OCI-LY7 (cell line): ENCODE measurements around the gene MTERF4. TPM values are rescaled to one million over a fixed set of nuclear protein-coding genes. Genes with fewer than 3 reads are reported as not detected.

Experiments used
- BruUV-seq: library from RNA; stranded (reverse); fragments of 400-500 nt; replicated peaks from 2 replicates; lab custom pipeline; 2021; lab: Mats Ljungman, UMichigan
- CTCF ChIA-PET: fragments of 300-600 bp; sonication (Branson Sonifier 250); formaldehyde crosslinking; loops from one replicate; lab custom pipeline; 2022; ENCODE audit warnings: antibody characterized with exemption; ENCODE audit not compliant: unreplicated experiment; lab: Charles Lee
- POLR2A ChIA-PET: fragments of 300-600 bp; sonication (Branson Sonifier 250); formaldehyde crosslinking; loops from one replicate; lab custom pipeline; 2022; ENCODE audit warnings: antibody characterized with exemption; lab: Charles Lee
- DNase-seq: peaks from one replicate; pipeline ENCODE4 v3.0.0-alpha.2; 2015; ENCODE audit warnings: low spot score
- H2AFZ ChIP-seq: fragments of 200-600 bp; sonication (generic), shearing (Covaris generic); 2 replicates; pipeline ENCODE4 v1.6.1; 2014; ENCODE audit warnings: mild to moderate bottlenecking, antibody characterized with exemption, low read length, moderate library complexity
- H3K27ac ChIP-seq: fragments of 200-600 bp; sonication (generic); 2 replicates; pipeline ENCODE4 v1.5.1; 2014; ENCODE audit warnings: mixed run types, low read depth, mild to moderate bottlenecking, moderate library complexity, low read length, inconsistent platforms; ENCODE audit not compliant: poor library complexity, severe bottlenecking
- H3K36me3 ChIP-seq: fragments of 200-600 bp; sonication (generic); 2 replicates; pipeline ENCODE4 v1.6.1; 2014; ENCODE audit warnings: mild to moderate bottlenecking, antibody characterized with exemption, low read length, moderate library complexity, mixed read lengths; ENCODE audit not compliant: insufficient read depth
- H3K4me1 ChIP-seq: fragments of 200-600 bp; sonication (generic); 2 replicates; pipeline ENCODE4 v1.5.1; 2014; ENCODE audit warnings: mild to moderate bottlenecking, low read length; ENCODE audit not compliant: insufficient read depth, poor library complexity, severe bottlenecking
- H3K4me2 ChIP-seq: fragments of 200-600 bp; sonication (generic); 2 replicates; pipeline ENCODE4 v1.6.1; 2014; ENCODE audit warnings: mild to moderate bottlenecking, low read length
- H3K4me3 ChIP-seq: fragments of 200-600 bp; sonication (generic); 2 replicates; pipeline ENCODE4 v1.5.1; 2014; ENCODE audit warnings: mild to moderate bottlenecking, low read depth, low read length; ENCODE audit not compliant: poor library complexity, severe bottlenecking
- H3K79me2 ChIP-seq: fragments of 200-600 bp; sonication (generic); 2 replicates; pipeline ENCODE4 v1.6.1; 2016; ENCODE audit warnings: low read depth, mild to moderate bottlenecking, low read length, moderate library complexity, mixed read lengths; ENCODE audit not compliant: insufficient read depth
- H3K9me2 ChIP-seq: fragments of 200-600 bp; sonication (generic); 2 replicates; pipeline ENCODE4 v1.6.1; 2016; ENCODE audit warnings: mild to moderate bottlenecking, low read length, mixed read lengths; ENCODE audit not compliant: insufficient read depth
- H3K9me3 ChIP-seq: fragments of 200-600 bp; sonication (generic); 2 replicates; pipeline ENCODE4 v1.6.1; 2014; ENCODE audit warnings: mild to moderate bottlenecking, mixed run types, low read length, mixed read lengths
- H4K20me1 ChIP-seq: fragments of 200-600 bp; sonication (generic); 2 replicates; pipeline ENCODE4 v1.6.1; 2014; ENCODE audit warnings: mild to moderate bottlenecking, antibody characterized with exemption, low read length, moderate library complexity, mixed read lengths; ENCODE audit not compliant: insufficient read depth
- EZH2phosphoT487 ChIP-seq: fragments of 200-600 bp; sonication (generic); IDR thresholded peaks from 2 replicates; pipeline ENCODE4 v1.6.1; 2018; ENCODE audit warnings: low read depth, borderline replicate concordance, mild to moderate bottlenecking, mixed run types, antibody characterized with exemption, low read length, moderate library complexity, mixed read lengths
- intact Hi-C: fragments of 100-400 bp; cut with micrococcal nuclease; formaldehyde crosslinking; loops from one replicate; pipeline ENCODE4 v1.10.0; 2022; ENCODE audit not compliant: unreplicated experiment
- total RNA-seq, 2 experiments: library from RNA; depleted of rRNA in 1 of 2; stranded (reverse); fragments of >200 nt in 1 of 2; shearing (Covaris generic) in 1 of 2; gene quantifications; 2 replicates each; pipeline ENCODE4 v1.2.3, GENCODE V29; 2014 to 2022
- TF ChIP-seq, protein P1 (sequence below): fragments of 200-600 bp; sonication (generic); conservative IDR thresholded peaks from 2 replicates; pipeline ENCODE4 v1.5.1; 2014; ENCODE audit warnings: mild to moderate bottlenecking, antibody characterized with exemption, low read length, moderate library complexity, mixed read lengths

MTERF4 gene
- total RNA-seq, 2 experiments from 2014 or later: 48.2 to 58.9 TPM

DNA sequence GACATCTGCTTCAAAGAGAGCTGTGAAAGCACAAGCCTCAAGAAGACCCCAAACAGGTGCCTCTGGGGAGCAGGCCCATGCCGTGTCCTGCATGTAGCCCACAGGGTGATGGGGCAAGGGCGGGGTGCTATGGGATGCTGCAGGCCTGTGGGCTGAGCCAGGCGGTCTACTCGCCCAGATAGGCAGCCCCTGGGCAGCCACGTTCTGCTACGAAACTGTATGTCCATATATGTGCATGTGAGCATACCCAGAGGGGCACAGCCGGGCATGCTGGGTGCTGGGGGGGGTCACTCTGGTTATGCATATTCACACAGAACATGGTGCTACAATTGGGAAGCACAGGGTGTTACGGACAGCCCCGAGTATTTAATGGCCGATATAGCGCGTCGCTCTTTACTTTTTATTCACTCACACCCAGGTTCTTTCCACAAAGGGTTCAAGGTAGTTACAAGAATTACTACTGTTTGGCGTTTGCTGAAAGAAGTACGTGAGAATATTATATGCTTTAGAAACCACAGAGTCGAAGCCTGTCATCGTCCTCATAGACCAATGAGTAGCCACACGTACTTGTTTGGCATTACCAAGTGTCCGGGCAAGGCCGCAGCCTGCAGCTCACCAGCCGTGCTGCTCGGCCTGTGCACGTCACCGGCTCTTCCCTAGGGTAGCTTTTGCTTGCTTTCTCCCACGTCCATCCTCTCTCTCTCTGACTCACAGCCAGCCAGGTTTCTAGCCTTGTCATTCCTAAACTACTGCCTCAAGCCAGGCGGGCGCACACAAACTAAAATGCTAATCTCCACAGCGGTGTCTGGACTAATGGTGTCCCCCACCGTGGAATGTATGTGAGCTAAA is 14.4 kb downstream of the MTERF4 start:
- Histone ChIP-seq H4K20me1 (no peaks in the 10 kb centered on the region), H3K36me3 (peaks cover 63% of the 10 kb centered on the region), H3K4me3 (no peak overlapping the region), H2AFZ (no peak overlapping the region), H3K9me2 (no peaks in the 10 kb centered on the region), H3K4me1 (no peaks in the 10 kb centered on the region), H3K27ac (no peak overlapping the region), H3K9me3 (no peaks in the 10 kb centered on the region), H3K79me2 (no peaks in the 10 kb centered on the region), H3K4me2 (no peak overlapping the region)
- BruUV-seq: no TSS peak
- DNase-seq: no peak
- intact Hi-C loops: no loop called here
- POLR2A ChIA-PET: no interaction called here
- TF ChIP-seq, protein P1, sequence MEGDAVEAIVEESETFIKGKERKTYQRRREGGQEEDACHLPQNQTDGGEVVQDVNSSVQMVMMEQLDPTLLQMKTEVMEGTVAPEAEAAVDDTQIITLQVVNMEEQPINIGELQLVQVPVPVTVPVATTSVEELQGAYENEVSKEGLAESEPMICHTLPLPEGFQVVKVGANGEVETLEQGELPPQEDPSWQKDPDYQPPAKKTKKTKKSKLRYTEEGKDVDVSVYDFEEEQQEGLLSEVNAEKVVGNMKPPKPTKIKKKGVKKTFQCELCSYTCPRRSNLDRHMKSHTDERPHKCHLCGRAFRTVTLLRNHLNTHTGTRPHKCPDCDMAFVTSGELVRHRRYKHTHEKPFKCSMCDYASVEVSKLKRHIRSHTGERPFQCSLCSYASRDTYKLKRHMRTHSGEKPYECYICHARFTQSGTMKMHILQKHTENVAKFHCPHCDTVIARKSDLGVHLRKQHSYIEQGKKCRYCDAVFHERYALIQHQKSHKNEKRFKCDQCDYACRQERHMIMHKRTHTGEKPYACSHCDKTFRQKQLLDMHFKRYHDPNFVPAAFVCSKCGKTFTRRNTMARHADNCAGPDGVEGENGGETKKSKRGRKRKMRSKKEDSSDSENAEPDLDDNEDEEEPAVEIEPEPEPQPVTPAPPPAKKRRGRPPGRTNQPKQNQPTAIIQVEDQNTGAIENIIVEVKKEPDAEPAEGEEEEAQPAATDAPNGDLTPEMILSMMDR: no peak
- no peak for TF ChIP-seq EZH2phosphoT487
- CTCF ChIA-PET: no interaction called here

DNA sequence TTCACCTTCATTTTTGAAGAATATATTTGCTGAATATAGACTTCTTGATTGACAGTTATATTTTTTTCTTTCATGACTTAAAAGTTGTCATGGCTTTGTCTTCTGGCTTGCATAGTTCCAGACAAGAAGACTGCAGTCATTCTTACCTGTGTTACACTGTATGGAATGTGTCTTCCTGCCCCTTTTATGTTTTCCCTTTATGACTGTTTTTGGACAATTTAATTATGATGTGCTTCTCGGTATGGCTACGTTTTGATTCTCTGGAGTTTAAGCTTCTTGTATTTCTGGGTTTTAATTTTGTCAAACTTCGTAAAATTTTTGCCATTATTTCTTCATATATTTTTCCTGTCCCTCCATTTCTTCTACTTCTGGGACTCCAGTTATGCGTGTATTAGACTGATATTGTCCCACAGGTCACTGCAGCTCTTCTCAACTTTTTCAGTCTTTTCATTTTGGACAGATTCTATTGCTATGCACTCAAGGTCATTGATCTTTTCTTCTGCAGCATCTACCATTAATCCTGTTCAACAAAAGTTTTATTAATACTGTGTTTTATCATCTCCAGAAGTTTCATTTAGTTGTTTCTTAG is 17.1 kb downstream of the MTERF4 start:
- TF ChIP-seq, protein P1: no peak
- no peak for TF ChIP-seq EZH2phosphoT487
- Histone ChIP-seq H3K27ac (no peak overlapping the region), H3K79me2 (no peaks in the 10 kb centered on the region), H3K36me3 (peaks cover 39% of the 10 kb centered on the region), H2AFZ (no peak overlapping the region), H3K9me2 (no peaks in the 10 kb centered on the region), H3K9me3 (no peaks in the 10 kb centered on the region), H3K4me3 (no peak overlapping the region), H3K4me2 (no peak overlapping the region), H4K20me1 (no peaks in the 10 kb centered on the region), H3K4me1 (no peaks in the 10 kb centered on the region)
- DNase-seq: no peak
- ChIA-PET CTCF (interaction anchor here (0.5 kb wide), 1 partner anchor 207 kb away, joined by 6 read pairs; no protein-coding TSS in a partner anchor), POLR2A (interaction anchor here (0.6 kb wide), 1 partner anchor 216 kb away, joined by 4 read pairs; no protein-coding TSS in a partner anchor)
- intact Hi-C loops: no loop called here
- TSS peak; percentile 31 for BruUV-seq

DNA sequence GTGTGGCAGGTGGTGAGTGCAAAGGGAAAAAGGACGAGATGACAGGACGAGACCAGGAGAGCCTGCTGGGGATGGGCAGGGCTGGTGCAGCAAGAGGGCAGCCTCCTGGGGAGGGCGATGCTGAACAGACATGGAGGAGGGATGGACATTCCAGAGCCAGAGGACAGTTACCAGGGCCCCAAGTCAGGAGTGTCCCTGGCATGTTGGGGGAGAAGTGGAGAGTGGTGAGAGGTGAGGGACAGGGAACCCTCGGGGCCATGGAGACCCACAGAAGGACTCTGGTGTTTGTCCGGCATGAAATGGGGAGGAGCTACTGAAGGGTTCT is 19.0 kb downstream of the MTERF4 start:
- H3K4me1 ChIP-seq: no peaks in the 10 kb centered on the region
- no peak overlapping the region for H3K27ac ChIP-seq
- ChIA-PET CTCF (no interaction called here), POLR2A (no interaction called here)
- intact Hi-C loops: no loop called here
- no peaks in the 10 kb centered on the region for H3K9me2 ChIP-seq
- no TSS peak for BruUV-seq
- H3K9me3 ChIP-seq: no peaks in the 10 kb centered on the region
- TF ChIP-seq, protein P1: no peak
- TF ChIP-seq EZH2phosphoT487: no peak
- no peaks in the 10 kb centered on the region for H4K20me1 ChIP-seq
- H3K4me3 ChIP-seq: no peak overlapping the region
- no peaks in the 10 kb centered on the region for H3K79me2 ChIP-seq
- H2AFZ ChIP-seq: no peak overlapping the region
- no peak for DNase-seq
- H3K36me3 ChIP-seq: peaks cover 22% of the 10 kb centered on the region
- H3K4me2 ChIP-seq: no peak overlapping the region
